HCT116 (cell line): ENCODE data around the gene ARMC10. TPM values are rescaled to one million over a fixed set of nuclear protein-coding genes. Genes with fewer than 3 reads are reported as not detected.
A peak's percentile ranks its signal among the peaks of the same experiment; 100 is the strongest.

ENCODE experiments used
- ATAC-seq: fragments of 200-7000 bp; cut with Tn5 transposase; 2 replicates; pipeline ENCODE4 v1.9.1; 2020; ENCODE audit warnings: mild to moderate bottlenecking, moderate library complexity
- BruUV-seq: library from RNA; stranded (reverse); fragments of 400-500 nt; replicated peaks from 2 replicates; lab custom pipeline; 2021; lab: Mats Ljungman, UMichigan
- CTCF ChIA-PET: fragments of 300-600 bp; sonication (Branson Sonifier 250); formaldehyde crosslinking; loops from one replicate; lab custom pipeline; 2021; ENCODE audit warnings: antibody characterized with exemption; lab: Charles Lee
- POLR2A ChIA-PET: fragments of 300-600, 350-600 bp; sonication (Branson Sonifier 250); formaldehyde crosslinking; loops from one replicate; lab custom pipeline; 2021; ENCODE audit warnings: antibody characterized with exemption; lab: Charles Lee
- RAD21 ChIA-PET, 2 experiments: fragments of 300-600 bp; sonication (Branson Sonifier 250); formaldehyde crosslinking; loops; one replicate each; lab custom pipeline; 2023; ENCODE audit warnings: low total read pairs in 2 of 2; ENCODE audit not compliant: uncharacterized antibody in 2 of 2, unreplicated experiment in 2 of 2, low non-redundant PET in 1 of 2; lab: Charles Lee
- DNase-seq: peaks from one replicate; pipeline ENCODE4 v3.0.0-alpha.2; 2010; ENCODE audit warnings: low read depth, low spot score
- H2AFZ ChIP-seq: fragments of 200-600 bp; shearing (Covaris generic), sonication (generic); 2 replicates; pipeline ENCODE4 v1.6.1; 2017; ENCODE audit warnings: low read depth, mixed run types, mixed read lengths, antibody characterized with exemption, low read length; ENCODE audit not compliant: poor library complexity, severe bottlenecking
- H3K27ac ChIP-seq: 2 replicates; pipeline ENCODE4 v1.5.1; 2012; ENCODE audit warnings: low read depth, low read length
- H3K27me3 ChIP-seq: fragments of 200-600 bp; sonication (generic); 2 replicates; pipeline ENCODE4 v1.6.1; 2016; ENCODE audit warnings: mixed run types, low read length, mixed read lengths; ENCODE audit not compliant: insufficient read depth
- H3K36me3 ChIP-seq, 2 experiments: fragments of 200-500 bp in 1 of 2; fragments of 200-600 bp in 1 of 2; sonication (Bioruptor generic) in 1 of 2; sonication (generic) in 1 of 2; 2 replicates each; pipeline versions ENCODE4 v1.5.1 to v1.6.1; 2014 to 2016; ENCODE audit warnings: low read length in 2 of 2, inconsistent platforms in 1 of 2, mixed read lengths in 1 of 2, mixed run types in 1 of 2; ENCODE audit not compliant: insufficient read depth in 2 of 2, control insufficient read depth in 1 of 2
- H3K4me1 ChIP-seq, 2 experiments: fragments of 200-600 bp in 1 of 2; sonication (generic) in 1 of 2; 2 replicates each; pipeline versions ENCODE4 v1.5.1 to v1.6.1; 2012 to 2017; ENCODE audit warnings: low read length in 2 of 2, inconsistent platforms in 1 of 2, mild to moderate bottlenecking in 1 of 2, mixed read lengths in 1 of 2, mixed run types in 1 of 2, moderate library complexity in 1 of 2; ENCODE audit not compliant: insufficient read depth in 2 of 2, control insufficient read depth in 1 of 2
- H3K4me2 ChIP-seq: fragments of 200-600 bp; sonication (generic); 2 replicates; pipeline ENCODE4 v1.6.1; 2017; ENCODE audit warnings: mixed run types, low read length, mixed read lengths
- H3K4me3 ChIP-seq, 2 experiments: fragments of 200-600 bp in 1 of 2; sonication (generic) in 1 of 2; replicated peaks in 1 of 2; 2 replicates each; pipeline ENCODE4 v1.5.1; 2011 to 2016; ENCODE audit warnings: low read length in 2 of 2, control low read depth in 1 of 2, low read depth in 1 of 2, mild to moderate bottlenecking in 1 of 2, mixed read lengths in 1 of 2, mixed run types in 1 of 2
- H3K79me2 ChIP-seq: fragments of 200-600 bp; sonication (generic); 2 replicates; pipeline ENCODE4 v1.6.1; 2017; ENCODE audit warnings: mild to moderate bottlenecking, mixed run types, low read length, moderate library complexity, mixed read lengths; ENCODE audit not compliant: insufficient read depth
- H3K9ac ChIP-seq: fragments of 200-600 bp; sonication (generic); 2 replicates; pipeline ENCODE4 v1.6.1; 2016; ENCODE audit warnings: low read length, mixed read lengths
- H3K9me2 ChIP-seq: fragments of 200-600 bp; sonication (generic), shearing (Covaris generic); 2 replicates; pipeline ENCODE4 v1.6.1; 2017; ENCODE audit warnings: mixed run types, mild to moderate bottlenecking, moderate library complexity; ENCODE audit not compliant: insufficient read depth
- H3K9me3 ChIP-seq, 2 experiments: fragments of 200-500 bp in 1 of 2; fragments of 200-600 bp in 1 of 2; sonication (Bioruptor generic) in 1 of 2; sonication (generic) in 1 of 2; 2 replicates each; pipeline ENCODE4 v1.6.1; 2014 to 2017; ENCODE audit warnings: low read length in 2 of 2, mixed read lengths in 2 of 2, inconsistent platforms in 1 of 2, low read depth in 1 of 2, mild to moderate bottlenecking in 1 of 2, mixed run types in 1 of 2, moderate library complexity in 1 of 2; ENCODE audit not compliant: control insufficient read depth in 1 of 2, insufficient read depth in 1 of 2
- H4K20me1 ChIP-seq: fragments of 200-600 bp; sonication (generic), shearing (Covaris generic); 2 replicates; pipeline ENCODE4 v1.6.1; 2017; ENCODE audit warnings: mixed run types, mild to moderate bottlenecking, moderate library complexity; ENCODE audit not compliant: insufficient read depth
- CBX3 ChIP-seq: IDR thresholded peaks from 2 replicates; pipeline ENCODE4 v1.6.1; 2012; ENCODE audit warnings: low read depth
- EGR1 ChIP-seq: IDR thresholded peaks from 2 replicates; pipeline ENCODE4 v1.6.1; 2012; ENCODE audit warnings: low read depth
- FOSL1 ChIP-seq: IDR thresholded peaks from 2 replicates; pipeline ENCODE4 v1.6.1; 2012; ENCODE audit warnings: low read depth
- JUND ChIP-seq: IDR thresholded peaks from 2 replicates; pipeline ENCODE4 v1.6.1; 2012
- MAX ChIP-seq: IDR thresholded peaks from 2 replicates; pipeline ENCODE4 v1.6.1; 2012
- POLR2A ChIP-seq: IDR thresholded peaks from 2 replicates; pipeline ENCODE4 v1.7.0; 2011; ENCODE audit warnings: borderline replicate concordance; ENCODE audit not compliant: insufficient read depth, insufficient read length; ENCODE audit errors: extremely low read depth
- POLR2AphosphoS5 ChIP-seq: IDR thresholded peaks from 2 replicates; pipeline ENCODE4 v1.6.1; 2011; ENCODE audit warnings: mild to moderate bottlenecking, low read depth, low read length, moderate library complexity
- REST ChIP-seq: IDR thresholded peaks from 2 replicates; pipeline ENCODE4 v1.6.1; 2012; ENCODE audit warnings: low read depth
- SIN3A ChIP-seq: IDR thresholded peaks from 2 replicates; pipeline ENCODE4 v1.6.1; 2012; ENCODE audit warnings: low read depth
- ZFX ChIP-seq: fragments of 450-650 bp; IDR thresholded peaks from 2 replicates; pipeline ENCODE4 v1.6.1; 2017
- ZNF274 ChIP-seq: fragments of 200-500 bp; sonication (Bioruptor generic); IDR thresholded peaks from 2 replicates; pipeline ENCODE4 v1.6.1; 2014; ENCODE audit warnings: mild to moderate bottlenecking, low read depth, low read length, inconsistent platforms
- intact Hi-C: fragments of 100-400 bp; cut with micrococcal nuclease; formaldehyde crosslinking; loops from 2 replicates; pipeline ENCODE4 v1.10.0; 2022
- total RNA-seq: library from RNA; stranded (reverse); gene quantifications from one replicate; pipeline ENCODE4 v1.2.1, GENCODE V29; 2021; ENCODE audit not compliant: unreplicated experiment
- TF ChIP-seq, protein P1 (sequence below): IDR thresholded peaks from 2 replicates; pipeline ENCODE4 v1.6.1; 2012
- TF ChIP-seq, protein P2 (sequence below), 3 experiments: fragments of 200-600 bp in 1 of 3; sonication (generic) in 1 of 3; IDR thresholded peaks in 2 of 3; conservative IDR thresholded peaks in 1 of 3; 2 replicates each; pipeline ENCODE4 v1.5.1; 2012 to 2017; ENCODE audit warnings: low read depth in 2 of 3, low read length in 2 of 3, antibody characterized with exemption in 1 of 3, borderline replicate concordance in 1 of 3, control low read depth in 1 of 3, mild to moderate bottlenecking in 1 of 3, mixed read lengths in 1 of 3, mixed run types in 1 of 3, moderate library complexity in 1 of 3; ENCODE audit not compliant: insufficient read depth in 1 of 3

Gene ARMC10
- total RNA-seq, 1 experiment from 2014 or later: 53.3 TPM

DNA sequence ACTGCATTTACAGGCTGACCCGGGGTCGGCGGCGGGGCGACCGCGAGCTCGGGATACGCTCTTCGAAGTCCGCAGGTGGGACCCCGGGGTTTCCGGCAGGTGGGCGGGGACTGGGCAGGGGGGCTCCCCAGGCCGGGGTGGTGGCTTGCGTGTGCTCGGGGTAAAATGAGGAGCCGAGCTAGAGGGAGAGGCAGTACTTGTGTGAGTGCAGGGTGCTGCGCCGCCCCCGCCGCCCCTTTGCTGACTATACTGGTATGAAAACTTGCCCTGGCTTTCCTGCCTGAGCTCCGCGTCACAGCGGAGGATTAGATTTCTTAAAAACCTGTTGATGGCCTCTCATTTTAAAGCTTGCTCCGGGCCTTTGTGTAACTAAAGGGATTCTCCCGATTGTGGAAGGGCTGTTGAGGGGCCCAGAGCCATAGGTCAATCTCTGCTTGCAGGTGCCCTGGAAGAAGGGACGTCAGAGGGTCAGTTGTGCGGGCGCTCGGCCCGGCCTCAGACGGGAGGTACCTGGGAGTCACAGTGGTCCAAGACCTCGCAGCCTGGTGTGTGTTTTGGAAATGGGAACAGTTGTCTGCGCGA, 488 bp downstream of the ARMC10 start:
- H3K27me3 ChIP-seq: no peaks in the 10 kb centered on the region
- H3K9me2 ChIP-seq: no peaks in the 10 kb centered on the region
- H4K20me1 ChIP-seq: no peaks in the 10 kb centered on the region
- H3K27ac ChIP-seq: peak overlapping the region; percentile 91
- no peak for TF ChIP-seq REST
- TF ChIP-seq EGR1: peak; percentile 62; the same call in 1 of the 2 replicates
- TF ChIP-seq ZFX: peak; percentile 75
- TF ChIP-seq, all 23 proteins: peak for 2
- Histone ChIP-seq H2AFZ (no peak overlapping the region), H3K79me2 (peaks cover 48% of the 10 kb centered on the region), H3K9ac (peak overlapping the region; percentile 83), H3K4me1 (peaks cover 3 to 14% of the 10 kb centered on the region in 2 experiments; a peak in 2 of 4 replicates), H3K4me3 (peak overlapping the region; percentile 76 to 86), H3K9me3 (no peaks in the 10 kb centered on the region), H3K4me2 (peak overlapping the region; percentile 81), H3K36me3 (no peaks in the 10 kb centered on the region)
- ATAC-seq: peak; percentile 40
- CTCF ChIA-PET: interaction anchor here (0.9 to 3.0 kb wide), 6 partner anchors 9 to 331 kb away, joined by 3 to 18 read pairs (median 6); partner anchors contain the start of gene FAM185A
- DNase-seq: no peak
- RAD21 ChIA-PET: interaction anchor here in 1 of 2 experiments (1.0 kb wide), 1 partner anchor 13 kb away, joined by 17 read pairs; no protein-coding TSS in a partner anchor
- BruUV-seq: no TSS peak
- intact Hi-C loops: loop anchor here (10.0 kb wide), 1 partner anchor 329 kb away; no protein-coding TSS in a partner anchor
- POLR2A ChIA-PET: interaction anchor here (0.8 to 1.5 kb wide), 3 partner anchors 14 to 327 kb away, joined by 4 to 7 read pairs (median 4); partner anchors contain the start of genes FAM185A and NAPEPLD

DNA sequence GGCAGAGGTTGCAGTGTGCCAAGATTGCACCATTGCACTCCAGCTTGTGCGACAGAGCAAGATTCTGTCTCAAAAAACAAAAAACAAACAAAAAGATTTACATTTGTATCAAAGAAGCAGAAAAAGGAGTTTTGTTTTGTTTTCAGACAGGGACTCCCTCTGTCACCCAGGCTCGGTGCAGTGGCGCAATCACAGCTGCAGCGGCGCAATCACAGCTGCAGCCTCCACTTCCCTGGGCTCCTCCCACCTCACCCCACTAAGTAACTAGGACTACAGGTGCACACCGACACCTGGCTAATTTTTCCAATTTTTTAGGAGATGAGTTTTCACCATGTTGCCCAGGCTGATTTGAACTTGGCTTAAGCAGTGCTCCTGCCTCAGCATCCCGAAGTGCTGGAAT, 1.8 kb downstream of the ARMC10 start:
- peaks cover 3 to 14% of the 10 kb centered on the region in 2 experiments; a peak in 2 of 4 replicates for H3K4me1 ChIP-seq
- intact Hi-C loops: loop anchor here (10.0 kb wide), 1 partner anchor 328 kb away; no protein-coding TSS in a partner anchor
- ChIA-PET POLR2A (no interaction called here), RAD21 (no interaction called here), CTCF (no interaction called here)
- H3K9me3 ChIP-seq: no peaks in the 10 kb centered on the region
- H3K9ac ChIP-seq: no peak overlapping the region
- H3K9me2 ChIP-seq: no peaks in the 10 kb centered on the region
- no peak overlapping the region for H3K27ac ChIP-seq
- H3K79me2 ChIP-seq: peaks cover 52% of the 10 kb centered on the region
- BruUV-seq: no TSS peak
- no peak overlapping the region for H2AFZ ChIP-seq
- 0 out of 2 replicates have a peak overlapping the region, but pooled peaks have one; percentile 81 for H3K4me2 ChIP-seq
- H3K36me3 ChIP-seq: no peaks in the 10 kb centered on the region
- no peaks in the 10 kb centered on the region for H4K20me1 ChIP-seq
- no peak overlapping the region for H3K4me3 ChIP-seq
- DNase-seq: no peak
- ATAC-seq: no peak
- H3K27me3 ChIP-seq: no peaks in the 10 kb centered on the region
- TF ChIP-seq POLR2A (no peak), FOSL1 (no peak), POLR2AphosphoS5 (no peak), SIN3A (no peak), JUND (no peak), MAX (no peak), CBX3 (no peak), ZNF274 (no peak)
- TF ChIP-seq, protein P1, sequence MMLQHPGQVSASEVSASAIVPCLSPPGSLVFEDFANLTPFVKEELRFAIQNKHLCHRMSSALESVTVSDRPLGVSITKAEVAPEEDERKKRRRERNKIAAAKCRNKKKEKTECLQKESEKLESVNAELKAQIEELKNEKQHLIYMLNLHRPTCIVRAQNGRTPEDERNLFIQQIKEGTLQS: no peak
- TF ChIP-seq, protein P2, sequence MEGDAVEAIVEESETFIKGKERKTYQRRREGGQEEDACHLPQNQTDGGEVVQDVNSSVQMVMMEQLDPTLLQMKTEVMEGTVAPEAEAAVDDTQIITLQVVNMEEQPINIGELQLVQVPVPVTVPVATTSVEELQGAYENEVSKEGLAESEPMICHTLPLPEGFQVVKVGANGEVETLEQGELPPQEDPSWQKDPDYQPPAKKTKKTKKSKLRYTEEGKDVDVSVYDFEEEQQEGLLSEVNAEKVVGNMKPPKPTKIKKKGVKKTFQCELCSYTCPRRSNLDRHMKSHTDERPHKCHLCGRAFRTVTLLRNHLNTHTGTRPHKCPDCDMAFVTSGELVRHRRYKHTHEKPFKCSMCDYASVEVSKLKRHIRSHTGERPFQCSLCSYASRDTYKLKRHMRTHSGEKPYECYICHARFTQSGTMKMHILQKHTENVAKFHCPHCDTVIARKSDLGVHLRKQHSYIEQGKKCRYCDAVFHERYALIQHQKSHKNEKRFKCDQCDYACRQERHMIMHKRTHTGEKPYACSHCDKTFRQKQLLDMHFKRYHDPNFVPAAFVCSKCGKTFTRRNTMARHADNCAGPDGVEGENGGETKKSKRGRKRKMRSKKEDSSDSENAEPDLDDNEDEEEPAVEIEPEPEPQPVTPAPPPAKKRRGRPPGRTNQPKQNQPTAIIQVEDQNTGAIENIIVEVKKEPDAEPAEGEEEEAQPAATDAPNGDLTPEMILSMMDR (IDR thresholded peaks at IDR 0.05 in 2 of 3, conservative IDR thresholded peaks at IDR 0.05 in 1 of 3; ENCODE audit: borderline replicate concordance in 1 of 3, insufficient read depth in 1 of 3, low read depth in 2 of 3, low read length in 2 of 3): no peak
